NCI-H446 (cell line): ENCODE measurements around the gene FAM20C.

Experiments used
- DNase-seq, 2 experiments: peaks; one replicate each; lab custom pipeline; 2025; lab: John Stamatoyannopoulos, UW

The FAM20C gene

GRCh38 chr7:208816-209215, 16.4 kb downstream of the FAM20C start:
- DNase-seq: no peak

- no peak for DNase-seq
Observed at GRCh38 chr7:209416-209815, 17.0 kb downstream of the FAM20C start.

- no peak for DNase-seq
Observed at GRCh38 chr7:209906-210305, 17.5 kb downstream of the FAM20C start.

DNA sequence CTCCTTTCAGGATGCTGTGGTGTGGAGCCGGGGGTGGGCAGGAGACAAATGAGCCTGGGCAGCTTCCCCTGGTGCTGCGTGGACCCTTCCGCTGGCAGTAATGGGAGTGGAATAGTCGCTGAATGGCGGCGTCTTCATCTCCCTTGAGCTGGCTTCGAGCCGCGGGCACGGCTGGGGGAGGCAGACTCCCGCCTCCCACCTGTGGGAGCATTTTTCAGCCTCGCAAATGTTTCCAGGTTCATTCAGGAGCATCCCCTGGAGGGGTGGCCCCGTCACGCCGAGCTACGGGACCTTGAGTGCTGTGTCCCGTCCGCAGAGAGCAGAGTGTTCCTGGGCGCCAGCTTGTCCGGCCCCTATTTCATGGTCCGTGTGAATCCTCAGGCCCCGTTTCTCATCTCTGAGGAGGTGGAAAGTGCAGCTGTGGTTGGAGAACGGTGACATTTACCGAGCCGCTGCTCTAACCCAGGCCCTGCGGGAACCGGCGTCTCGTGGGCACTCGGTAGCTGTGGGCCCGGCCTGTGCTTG, 18.1 kb downstream of the FAM20C start:
- DNase-seq: no peak

DNA sequence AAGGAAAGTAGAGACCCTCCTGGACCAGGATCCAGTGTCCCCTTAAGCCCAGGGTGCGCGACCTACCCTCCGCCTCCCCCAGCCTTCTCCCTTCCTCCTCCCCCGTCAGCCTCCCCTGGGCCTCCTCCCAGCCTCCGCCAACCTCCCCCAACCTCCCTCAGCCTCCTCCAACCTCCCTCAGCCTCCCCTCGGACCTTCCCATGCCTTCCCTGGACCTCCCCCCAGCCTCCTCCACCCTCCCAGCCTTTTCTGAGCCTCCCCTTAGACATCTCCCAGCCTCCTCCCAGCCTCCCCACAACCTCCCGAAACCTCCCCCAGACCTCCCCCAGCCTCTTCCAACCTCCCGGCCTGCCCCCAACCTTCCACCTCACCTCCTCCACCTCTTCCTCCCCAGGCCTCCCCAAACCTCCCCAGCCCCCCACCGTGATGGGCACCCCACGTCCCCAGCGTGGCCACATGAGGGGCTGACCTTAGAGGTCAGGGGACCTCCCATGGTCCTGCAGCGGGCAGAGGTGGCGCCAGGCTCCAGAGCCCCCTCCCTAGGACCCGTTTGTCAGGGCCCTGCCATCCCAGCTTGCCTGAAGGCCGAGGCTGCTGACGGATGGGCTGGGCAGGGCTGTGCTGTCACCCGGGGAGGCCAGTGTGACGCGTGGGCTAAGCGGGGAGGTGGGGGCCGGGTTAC, 18.8 kb downstream of the FAM20C start:
- no peak for DNase-seq

DNA sequence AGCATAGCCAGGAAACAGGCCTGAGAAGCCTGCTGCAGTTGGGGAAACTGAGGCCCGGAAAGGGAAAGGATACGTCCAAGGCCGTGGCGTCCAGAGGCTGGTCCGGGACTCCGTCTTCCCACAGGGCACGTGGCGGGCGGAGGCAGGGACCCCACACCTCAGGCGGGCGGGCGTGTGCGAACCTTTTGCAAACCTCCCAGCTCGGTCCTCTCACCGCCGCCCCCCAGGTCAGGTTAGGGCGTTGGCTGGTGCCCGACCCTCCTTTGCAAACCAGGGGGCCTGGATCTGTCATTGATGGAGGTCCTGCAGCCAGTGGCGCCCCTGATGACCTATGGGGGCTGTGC, 19.3 kb downstream of the FAM20C start:
- DNase-seq: no peak

GRCh38 chr7:212754-213153, 20.4 kb downstream of the FAM20C start:
- no peak for DNase-seq

GRCh38 chr7:213324-213993, 21.1 kb downstream of the FAM20C start:
- no peak for DNase-seq

DNA sequence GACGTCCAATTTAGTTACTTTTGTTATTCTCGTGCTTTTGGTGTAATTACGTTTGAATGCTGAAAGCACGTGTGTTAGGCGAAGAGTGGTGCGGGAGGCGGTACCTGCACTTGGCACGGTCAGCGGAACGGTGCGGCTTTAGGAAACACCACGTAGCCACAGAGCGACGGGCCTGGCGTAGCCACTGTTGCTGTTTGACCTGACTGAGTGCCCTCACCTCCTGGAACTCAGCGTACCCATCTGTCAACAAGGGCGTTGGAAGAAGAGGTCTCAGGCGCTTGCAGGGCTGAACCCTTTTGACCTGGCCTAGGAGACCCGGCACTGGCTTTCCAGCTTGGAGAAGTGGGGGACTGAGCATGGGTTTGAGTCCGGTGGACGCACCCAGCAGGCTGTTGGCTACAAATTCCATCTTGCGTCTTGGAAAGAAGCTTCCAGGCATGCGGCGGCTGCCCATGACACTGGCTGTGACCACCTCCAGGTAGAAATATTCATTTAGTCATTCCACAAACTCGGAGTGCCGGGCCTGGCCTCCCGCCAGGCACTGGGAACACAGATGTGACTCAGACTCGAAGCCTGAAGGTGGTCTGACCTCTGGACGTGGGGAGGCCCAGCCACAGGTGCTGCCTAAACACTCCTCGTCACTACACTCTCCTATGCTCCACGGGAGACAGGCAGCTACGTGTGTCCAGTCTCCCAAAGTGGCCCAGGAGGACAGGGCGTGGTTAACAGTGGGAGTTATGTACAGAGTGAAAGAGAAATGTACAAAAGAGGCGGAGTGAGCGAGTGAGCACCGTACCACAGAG, 22.2 kb downstream of the FAM20C start:
- DNase-seq: no peak

- no peak for DNase-seq
Observed at GRCh38 chr7:216360-217300, 24.3 kb downstream of the FAM20C start.

- no peak for DNase-seq
Observed at GRCh38 chr7:217781-218180, 25.4 kb downstream of the FAM20C start.

GRCh38 chr7:218316-218715, 25.9 kb downstream of the FAM20C start:
- DNase-seq: no peak

DNA sequence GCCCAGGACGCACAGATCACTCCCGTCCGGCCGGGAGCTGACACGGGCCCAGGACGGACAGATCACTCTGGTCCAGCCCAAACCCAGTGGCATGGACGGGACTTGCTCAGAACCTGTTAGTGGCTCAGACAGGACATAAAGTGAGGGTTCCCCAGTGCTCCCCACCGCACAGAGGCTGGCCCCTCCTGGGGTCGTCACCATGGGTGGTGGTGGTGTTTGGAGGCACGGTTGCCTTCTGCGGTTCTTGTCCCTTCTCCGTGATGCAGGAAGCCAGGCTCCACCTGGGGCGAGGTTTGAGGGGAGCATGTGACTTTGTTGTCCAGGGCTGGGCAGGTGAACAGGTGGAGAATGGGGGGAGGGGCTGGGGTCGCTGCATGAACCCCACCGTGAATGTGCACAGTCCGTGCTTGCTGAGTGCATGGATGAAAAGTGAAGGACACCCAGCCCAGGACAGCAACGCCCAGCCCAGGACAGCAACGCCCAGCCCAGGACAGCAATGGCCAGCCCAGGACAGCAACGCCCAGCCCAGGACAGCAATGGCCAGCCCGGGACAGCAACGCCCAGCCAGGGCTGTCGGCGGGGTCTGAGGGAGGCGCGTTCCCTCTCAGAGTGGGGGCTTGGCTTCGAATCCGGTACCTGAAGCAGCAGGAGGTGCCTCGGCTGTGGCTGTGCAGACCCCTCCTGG, 26.7 kb downstream of the FAM20C start:
- DNase-seq: no peak

- DNase-seq: no peak
Observed at GRCh38 chr7:219581-220150, 27.3 kb downstream of the FAM20C start.

DNA sequence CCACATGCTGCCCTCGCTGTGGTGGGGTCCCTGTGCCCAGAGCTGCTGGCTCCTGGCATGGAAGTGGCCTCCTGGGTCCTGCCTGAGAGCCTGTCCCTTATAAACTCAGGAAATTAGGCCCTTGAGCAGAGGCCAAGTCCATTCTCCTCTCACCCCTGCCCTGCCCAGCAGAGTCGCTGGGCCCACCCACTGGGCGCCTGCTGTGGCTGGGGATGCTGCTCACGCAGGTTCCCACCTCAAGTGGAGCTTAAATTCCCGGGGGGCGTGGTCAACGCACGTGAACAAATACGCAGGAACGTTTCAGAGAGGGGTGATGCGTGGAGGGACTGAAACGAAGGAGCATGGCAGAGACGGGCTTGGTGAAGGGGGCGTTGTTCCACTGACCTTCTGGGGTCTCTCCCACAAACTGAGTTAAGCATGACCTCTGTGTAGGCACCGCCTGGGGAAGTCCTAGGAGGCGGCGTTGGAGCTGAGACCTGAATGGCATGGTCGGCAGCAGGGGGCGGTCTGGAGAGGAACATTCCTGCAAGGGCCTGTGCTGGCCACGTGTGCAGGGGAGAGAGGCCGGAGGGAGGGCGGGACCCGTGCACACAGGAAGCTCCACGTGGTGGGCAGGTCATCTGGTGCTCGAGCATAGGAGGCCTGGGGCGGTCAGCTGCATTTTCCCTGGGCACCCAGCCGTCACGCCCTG, 27.9 kb downstream of the FAM20C start:
- DNase-seq: no peak

DNA sequence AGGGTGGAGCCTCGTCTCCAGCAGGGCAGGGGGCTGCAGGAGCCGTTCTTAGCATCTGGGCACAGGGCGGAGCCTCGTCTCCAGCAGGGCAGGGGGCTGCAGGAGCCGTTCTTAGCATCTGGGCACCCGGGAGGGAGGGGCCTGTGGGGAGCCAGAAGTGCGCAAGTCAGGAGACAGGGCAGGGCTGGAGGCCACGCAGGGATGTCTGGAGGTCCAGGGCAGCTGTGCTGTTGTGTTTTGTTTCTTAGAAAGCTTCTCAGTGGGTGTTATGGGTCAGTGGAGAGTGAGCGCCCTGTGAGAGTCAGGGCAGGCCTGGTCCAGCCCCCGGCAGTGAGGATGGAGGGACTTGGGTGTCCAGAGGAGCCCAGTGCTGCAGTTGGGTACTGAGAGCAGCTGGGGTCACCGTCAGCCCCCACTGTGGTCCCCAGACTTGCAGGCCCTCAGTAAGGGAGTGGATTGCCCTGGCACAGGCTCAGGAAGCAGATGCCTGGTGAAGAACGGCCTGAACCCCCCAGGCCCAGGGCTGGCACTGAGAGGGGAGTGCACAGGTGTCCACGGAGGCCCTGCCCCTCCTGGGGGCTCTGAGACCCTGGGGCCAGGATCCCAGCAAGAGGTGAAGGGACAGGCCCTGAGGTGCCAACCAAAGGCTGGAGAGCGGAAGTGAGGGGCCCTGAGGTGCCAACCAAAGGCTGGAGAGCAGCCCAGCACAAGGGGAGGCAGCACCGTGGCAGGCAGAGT, 29.8 kb downstream of the FAM20C start:
- DNase-seq: no peak

DNA sequence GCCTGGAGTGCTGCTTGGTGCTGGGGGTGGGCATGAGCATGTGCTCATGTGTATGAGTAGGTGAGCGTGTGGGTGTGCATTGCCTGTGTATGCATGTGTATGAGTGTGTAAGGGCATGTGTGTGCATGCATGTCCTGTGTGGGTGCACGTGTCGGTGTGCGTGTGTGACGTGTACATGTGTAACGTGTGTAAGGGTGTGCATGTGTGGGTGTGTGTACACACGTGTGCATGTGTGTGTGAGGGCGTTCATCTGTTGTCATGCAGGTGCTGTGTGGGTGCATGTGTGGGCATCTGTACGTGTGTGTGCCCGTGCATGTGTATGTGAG, 30.3 kb downstream of the FAM20C start:
- DNase-seq: no peak

DNA sequence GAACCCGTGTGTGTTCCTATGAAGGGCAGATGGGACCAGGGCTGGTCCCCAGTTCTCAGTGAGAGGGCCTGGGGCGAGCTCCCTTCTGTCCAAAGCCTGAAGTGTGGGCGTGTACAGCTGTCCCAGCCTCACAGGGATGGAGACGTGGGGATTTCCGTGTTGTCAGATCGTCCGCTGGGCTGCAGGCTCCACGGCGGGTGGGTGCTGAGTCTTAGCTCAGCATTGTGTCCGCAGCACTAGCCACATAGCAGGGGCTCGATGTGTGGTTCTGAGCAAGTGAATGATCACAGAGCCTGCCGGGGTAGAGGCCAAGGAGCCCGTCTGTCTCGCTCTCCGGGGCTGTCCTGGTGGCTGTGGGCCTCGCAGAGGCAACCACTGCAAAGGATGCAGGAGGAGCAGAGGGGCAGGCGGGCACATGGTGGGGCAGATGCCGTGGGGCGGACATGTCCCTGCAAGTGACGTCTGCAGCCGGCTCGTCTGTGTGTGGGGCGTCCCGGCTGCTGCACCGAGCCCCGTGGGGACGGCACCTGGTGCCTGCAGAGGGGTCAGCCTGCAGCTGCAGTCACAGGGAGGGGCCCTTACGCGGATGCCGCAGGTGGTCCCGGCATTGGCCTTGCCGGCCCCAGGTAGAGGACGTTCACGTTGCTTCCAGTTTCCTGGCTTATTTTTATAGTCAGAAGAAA, 30.9 kb downstream of the FAM20C start:
- no peak for DNase-seq

- DNase-seq: no peak
Observed at GRCh38 chr7:223861-224260, 31.5 kb downstream of the FAM20C start.
